ENCODE data around the gene RHD. TPM values are rescaled to one million over a fixed set of nuclear protein-coding genes. Genes with fewer than 3 reads are reported as not detected.

Gene RHD
- total and polyA plus RNA-seq, 12 donors = 0.05 to 0.94 (median 0.23) TPM; not detected in 7

DNA sequence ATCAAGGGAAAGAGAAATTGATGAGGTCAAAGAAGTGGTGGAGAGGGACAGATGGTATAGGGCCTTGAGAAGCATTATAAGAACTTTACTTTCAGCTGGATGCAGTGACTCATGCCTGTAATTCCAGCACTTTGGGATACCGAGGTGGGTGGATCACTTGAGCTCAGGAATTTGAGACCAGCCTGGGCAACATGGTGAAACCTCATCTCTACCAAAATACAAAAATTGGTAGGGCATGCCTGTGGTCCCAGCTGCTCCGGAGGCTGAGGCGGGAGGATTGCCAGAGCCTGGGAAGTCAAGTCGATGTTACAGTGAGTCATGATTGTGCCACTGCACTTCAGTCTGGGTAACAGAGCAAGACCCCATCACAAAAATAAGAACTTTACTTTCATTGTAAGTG is 71.6 kb downstream of the RHD start:
- Histone ChIP-seq H3K4me3 (no peak overlapping the region), H3K27ac (peak overlapping the region in 1 of 5 donors; percentile 9)
- WGBS, 4 donors = 54 to 64% (median 60%) methylated on average over 4 of the region's 4 CpGs

DNA sequence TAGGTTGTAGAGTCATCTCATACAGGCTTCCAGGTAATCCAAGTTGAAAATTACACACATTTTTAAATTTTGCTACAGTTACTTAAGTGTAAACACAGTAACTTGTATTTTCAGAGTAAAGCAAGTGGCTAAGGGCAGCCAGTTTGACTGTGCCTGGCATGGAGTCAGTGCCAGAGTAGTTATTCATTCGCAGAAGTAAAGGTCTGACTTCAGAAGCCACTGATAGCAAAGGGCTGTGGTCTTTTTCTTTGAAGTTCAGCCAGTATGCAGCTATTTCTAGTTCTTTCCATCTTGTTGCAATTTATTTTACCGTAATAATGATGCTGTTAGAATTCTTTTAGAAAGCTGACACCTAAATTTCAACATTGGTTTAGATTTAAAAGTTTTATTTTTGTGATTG is 75.2 kb downstream of the RHD start:
- whole genome bisulfite sequencing, 4 donors = 41 to 54% (median 49%) methylated on average over 2 of the region's 2 CpGs
- intact Hi-C loops (cut with DNase I) = no loop called here

More for the DNA sequence above, 71.6 kb downstream of the RHD start:
- DNase-seq = no peak
- Histone ChIP-seq H3K36me3 (replicated peaks in 1 of 2) (peaks cover 0 to 44% of the 10 kb centered on the region in 2 donors), H3K27me3 (no peaks in the 10 kb centered on the region), H3K4me1 (replicated peaks in 1 of 2) (peaks cover 25 to 68% of the 10 kb centered on the region in 2 donors), H3K9me3 (replicated peaks in 1 of 3) (no peaks in the 10 kb centered on the region)
- intact Hi-C loops (cut with DNase I) = no loop called here
- TF ChIP-seq, protein P1, sequence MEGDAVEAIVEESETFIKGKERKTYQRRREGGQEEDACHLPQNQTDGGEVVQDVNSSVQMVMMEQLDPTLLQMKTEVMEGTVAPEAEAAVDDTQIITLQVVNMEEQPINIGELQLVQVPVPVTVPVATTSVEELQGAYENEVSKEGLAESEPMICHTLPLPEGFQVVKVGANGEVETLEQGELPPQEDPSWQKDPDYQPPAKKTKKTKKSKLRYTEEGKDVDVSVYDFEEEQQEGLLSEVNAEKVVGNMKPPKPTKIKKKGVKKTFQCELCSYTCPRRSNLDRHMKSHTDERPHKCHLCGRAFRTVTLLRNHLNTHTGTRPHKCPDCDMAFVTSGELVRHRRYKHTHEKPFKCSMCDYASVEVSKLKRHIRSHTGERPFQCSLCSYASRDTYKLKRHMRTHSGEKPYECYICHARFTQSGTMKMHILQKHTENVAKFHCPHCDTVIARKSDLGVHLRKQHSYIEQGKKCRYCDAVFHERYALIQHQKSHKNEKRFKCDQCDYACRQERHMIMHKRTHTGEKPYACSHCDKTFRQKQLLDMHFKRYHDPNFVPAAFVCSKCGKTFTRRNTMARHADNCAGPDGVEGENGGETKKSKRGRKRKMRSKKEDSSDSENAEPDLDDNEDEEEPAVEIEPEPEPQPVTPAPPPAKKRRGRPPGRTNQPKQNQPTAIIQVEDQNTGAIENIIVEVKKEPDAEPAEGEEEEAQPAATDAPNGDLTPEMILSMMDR (IDR thresholded peaks at IDR 0.05) = no peak
- TF ChIP-seq POLR2A (IDR thresholded peaks at IDR 0.05) = no peak

GRCh38 chr1:25349606-25350005 is 77.3 kb downstream of the RHD start:
- Histone ChIP-seq H3K4me1 (replicated peaks in 1 of 2) (peaks cover 5 to 27% of the 10 kb centered on the region in 2 donors), H3K9me3 (replicated peaks in 1 of 3) (no peaks in the 10 kb centered on the region), H3K27me3 (no peaks in the 10 kb centered on the region), H3K27ac (peak overlapping the region in 1 of 5 donors; percentile 43), H3K4me3 (no peak overlapping the region), H3K36me3 (replicated peaks in 1 of 2) (peaks cover 0 to 60% of the 10 kb centered on the region in 2 donors)
- intact Hi-C loops (cut with DNase I) = no loop called here
- DNase-seq = no peak
- TF ChIP-seq POLR2A (IDR thresholded peaks at IDR 0.05) = no peak
- TF ChIP-seq, protein P1 (IDR thresholded peaks at IDR 0.05) = no peak
- 78 to 92% (median 85%) methylated on average over 3 of the region's 3 CpGs for WGBS, 4 donors

More for the DNA sequence above, 75.2 kb downstream of the RHD start:
- DNase-seq = peak in 5 of 7 donors; percentile 43 to 74 (median 60)
- peak overlapping the region; percentile 1 to 83 (median 45) for H3K27ac ChIP-seq
- H3K36me3 ChIP-seq (replicated peaks in 1 of 2) = peaks cover 0 to 54% of the 10 kb centered on the region in 2 donors
- no peak for TF ChIP-seq POLR2A (IDR thresholded peaks at IDR 0.05)
- TF ChIP-seq, protein P1 (IDR thresholded peaks at IDR 0.05) = no peak
- no peaks in the 10 kb centered on the region for H3K27me3 ChIP-seq
- no peak overlapping the region for H3K4me3 ChIP-seq
- H3K4me1 ChIP-seq (replicated peaks in 1 of 2) = peaks cover 9 to 40% of the 10 kb centered on the region in 2 donors
- no peaks in the 10 kb centered on the region for H3K9me3 ChIP-seq (replicated peaks in 1 of 3)

DNA sequence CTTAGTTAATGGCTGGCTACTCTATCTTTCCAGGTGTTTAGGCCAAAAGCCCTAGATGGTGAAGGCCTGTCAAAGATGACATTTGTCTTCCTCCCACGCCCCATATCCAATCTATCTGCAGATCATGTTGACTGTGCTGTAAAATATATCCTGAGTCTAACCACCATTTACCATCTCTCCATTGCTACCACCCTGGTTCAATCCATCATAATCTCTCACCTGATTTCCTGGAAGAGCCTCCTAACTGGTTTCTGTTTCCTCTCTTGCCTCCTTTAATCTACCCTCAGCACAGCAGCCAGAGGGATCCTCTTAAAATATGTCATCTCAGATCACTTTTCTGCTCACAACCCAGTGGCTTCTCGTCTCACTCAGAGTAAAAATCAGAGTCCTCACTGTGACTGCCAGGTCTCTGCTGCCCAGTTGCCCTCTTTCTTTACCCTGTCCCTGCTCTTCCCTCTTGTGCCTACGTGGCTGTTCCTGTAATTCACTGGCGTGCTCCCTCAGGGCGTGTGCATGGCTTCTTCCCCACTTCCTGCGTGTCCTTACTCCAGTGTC is 83.6 kb downstream of the RHD start:
- Histone ChIP-seq H3K4me1 (replicated peaks in 1 of 2) (peaks cover 11 to 18% of the 10 kb centered on the region in 2 donors), H3K27ac (peak overlapping the region in 2 of 5 donors; percentile 61 to 65), H3K4me3 (no peak overlapping the region), H3K27me3 (no peaks in the 10 kb centered on the region), H3K36me3 (replicated peaks in 1 of 2) (peaks cover 0 to 61% of the 10 kb centered on the region in 2 donors), H3K9me3 (replicated peaks in 1 of 3) (no peaks in the 10 kb centered on the region)
- 74 to 86% (median 83%) methylated on average over 6 of the region's 6 CpGs for WGBS, 4 donors
- intact Hi-C loops (cut with DNase I) = no loop called here
- no peak for DNase-seq
- TF ChIP-seq, protein P1 (IDR thresholded peaks at IDR 0.05) = no peak
- TF ChIP-seq POLR2A (IDR thresholded peaks at IDR 0.05) = no peak

Measured in adrenal gland (tissue), 12 donors.